Head of caudate nucleus (tissue), 42 donors: ENCODE measurements around the gene LUZP2.

Experiments
- DNase-seq, 42 donors: peaks; one replicate each; pipeline versions ENCODE4 v3.0.0 to v3.0.0-alpha.2; 2020 to 2021; ENCODE audit warnings: mixed read lengths in 7 of 42
- intact Hi-C: fragments of 100-400 bp; cut with DNase I; formaldehyde crosslinking; loops from one replicate; pipeline ENCODE4 v1.15.0; 2022

The LUZP2 gene

GRCh38 chr11:24622262-24622661 lies 125.4 kb downstream of the LUZP2 start:
- DNase-seq: no peak
- intact Hi-C loops: no loop called here

GRCh38 chr11:24623121-24623520 lies 126.3 kb downstream of the LUZP2 start:
- DNase-seq: no peak
- intact Hi-C loops: no loop called here

DNA sequence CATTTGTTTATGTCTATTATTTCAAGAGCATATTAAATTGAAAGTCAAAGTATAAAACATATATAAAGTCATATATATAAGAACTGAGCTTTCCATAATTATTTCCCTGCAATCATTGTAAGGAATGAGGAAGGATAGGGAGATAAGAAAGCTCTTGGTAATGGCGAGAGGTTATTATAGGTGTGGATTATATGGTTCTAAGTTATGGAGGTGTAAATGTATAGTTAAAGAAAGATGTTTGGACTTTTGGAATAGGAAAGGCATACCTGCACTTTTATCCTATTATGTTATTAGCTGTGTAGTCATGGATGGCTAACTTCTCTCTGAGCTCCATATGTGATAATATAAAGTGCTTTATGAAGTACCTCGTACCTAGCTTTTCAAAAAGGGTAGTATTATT lies 127.6 kb downstream of the LUZP2 start:
- no peak for DNase-seq
- intact Hi-C loops: no loop called here

GRCh38 chr11:24625975-24626374 lies 129.1 kb downstream of the LUZP2 start:
- no peak for DNase-seq
- intact Hi-C loops: no loop called here

GRCh38 chr11:24628224-24628776 lies 131.4 kb downstream of the LUZP2 start:
- intact Hi-C loops: no loop called here
- no peak for DNase-seq

GRCh38 chr11:24634606-24635160 lies 137.8 kb downstream of the LUZP2 start:
- intact Hi-C loops: no loop called here
- DNase-seq: no peak

DNA sequence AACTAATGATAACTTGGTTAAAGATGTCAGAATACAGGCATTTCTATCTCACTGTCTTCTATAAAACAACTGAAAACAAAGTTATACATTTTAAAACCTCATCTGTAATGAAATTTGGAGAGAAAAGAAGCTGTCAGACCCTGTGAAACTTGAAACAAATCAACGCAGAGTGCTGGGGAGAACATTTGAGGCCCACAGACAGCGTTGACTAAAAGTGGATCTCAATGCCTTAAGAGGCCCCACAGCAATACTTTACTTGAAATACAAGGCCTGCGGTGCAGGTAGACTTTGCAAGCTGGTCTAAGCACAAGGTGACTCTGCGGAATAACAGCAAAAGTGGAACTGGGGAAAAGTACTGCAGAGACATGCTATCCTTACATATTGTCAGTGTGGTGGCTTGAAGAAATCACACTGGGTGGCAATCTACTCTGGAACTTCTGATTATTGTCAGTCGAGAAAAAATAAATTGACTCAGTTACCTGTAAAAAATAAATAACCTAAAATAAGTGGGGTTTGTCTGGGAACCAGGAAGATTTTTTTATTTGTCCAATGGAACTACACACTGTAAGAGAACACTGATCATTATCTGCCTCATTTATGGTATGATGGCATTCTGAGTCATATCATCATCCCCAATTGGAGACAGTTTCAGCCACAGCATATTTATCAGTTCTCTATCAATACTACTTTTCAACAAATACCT lies 138.9 kb downstream of the LUZP2 start:
- intact Hi-C loops: no loop called here
- DNase-seq: no peak

GRCh38 chr11:24636291-24636629 lies 139.4 kb downstream of the LUZP2 start:
- no peak for DNase-seq
- intact Hi-C loops: no loop called here

DNA sequence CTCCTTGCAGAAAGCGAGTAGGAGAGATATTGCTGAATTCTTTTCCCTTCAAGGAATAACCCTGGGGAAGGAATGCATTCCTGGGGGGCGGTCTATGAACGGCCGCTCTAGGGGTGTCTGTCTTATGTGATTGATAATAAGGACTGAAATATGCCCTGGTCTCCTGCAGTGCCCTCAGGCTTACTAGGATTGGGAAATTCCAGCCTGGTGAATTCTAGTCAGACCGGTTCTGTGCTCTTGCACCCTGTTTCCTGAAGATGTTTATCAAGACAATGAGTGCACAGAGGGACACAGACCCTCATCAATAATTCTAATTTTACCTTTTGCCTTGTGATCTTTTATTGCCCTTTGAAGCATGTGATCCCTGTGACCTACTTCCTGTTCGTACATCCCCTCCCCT lies 140.7 kb downstream of the LUZP2 start:
- no peak for DNase-seq
- intact Hi-C loops: no loop called here

GRCh38 chr11:24642648-24643047 lies 145.8 kb downstream of the LUZP2 start:
- intact Hi-C loops: no loop called here

DNA sequence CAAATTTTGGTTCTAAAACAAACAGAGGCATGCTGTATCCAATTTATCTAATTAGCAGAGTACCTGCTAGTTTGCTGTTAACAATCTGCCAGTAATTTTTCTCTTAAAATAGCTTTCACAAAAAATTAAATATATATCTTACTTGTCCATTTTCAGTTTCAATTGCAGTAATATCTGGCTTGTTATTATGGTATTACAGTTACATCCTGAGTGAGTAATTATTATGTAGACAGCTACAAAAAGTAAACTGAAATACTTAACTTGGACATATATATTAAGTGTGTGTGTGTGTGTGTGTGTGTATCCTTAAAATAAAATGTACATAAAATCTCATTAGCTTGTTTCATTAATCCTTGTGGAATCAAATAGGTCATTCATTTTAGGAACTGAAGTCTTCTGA lies 148.7 kb downstream of the LUZP2 start:
- intact Hi-C loops: no loop called here
- no peak for DNase-seq

More at GRCh38 chr11:24642648-24643047, 145.8 kb downstream of the LUZP2 start:
- DNase-seq: no peak

- no peak for DNase-seq
- intact Hi-C loops: no loop called here
These were observed 155.0 kb downstream of the LUZP2 start for GRCh38 chr11:24651873-24652272.

GRCh38 chr11:24653901-24654300 lies 157.0 kb downstream of the LUZP2 start:
- no peak for DNase-seq
- intact Hi-C loops: no loop called here

GRCh38 chr11:24661331-24661730 lies 164.5 kb downstream of the LUZP2 start:
- no peak for DNase-seq
- intact Hi-C loops: no loop called here

- intact Hi-C loops: no loop called here
- DNase-seq: no peak
These were observed 167.5 kb downstream of the LUZP2 start for GRCh38 chr11:24664399-24664798.

DNA sequence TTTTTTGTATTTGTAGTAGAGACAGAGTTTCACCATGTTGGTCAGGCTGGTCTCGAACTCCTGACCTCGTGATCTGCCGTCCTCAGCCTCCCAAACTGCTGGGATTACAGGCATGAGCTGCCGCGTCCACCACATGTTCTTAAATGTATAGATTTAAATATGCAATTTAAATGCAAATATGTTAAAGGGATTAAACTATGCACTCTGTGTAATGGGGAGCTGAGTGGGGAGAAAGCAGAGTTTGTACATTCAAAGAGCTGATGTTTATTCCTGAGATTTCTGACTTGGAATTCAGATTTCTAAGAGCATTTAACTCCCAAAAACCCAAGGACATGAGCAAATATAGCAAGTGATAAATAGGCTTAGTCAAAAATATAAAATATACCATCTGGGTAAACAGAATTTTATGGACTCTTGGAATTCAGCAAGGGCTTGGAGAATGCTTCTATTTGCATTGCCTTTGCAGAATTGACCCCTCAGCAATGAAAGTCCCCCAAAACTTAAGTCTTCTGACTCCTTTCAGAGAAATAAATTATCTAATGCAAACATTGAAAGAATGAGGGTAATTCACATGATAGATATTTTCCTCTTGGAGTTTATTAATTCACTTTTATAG lies 170.6 kb downstream of the LUZP2 start:
- intact Hi-C loops: no loop called here
- DNase-seq: no peak

GRCh38 chr11:24678703-24679348 lies 182.0 kb downstream of the LUZP2 start:
- no peak for DNase-seq
- intact Hi-C loops: no loop called here

GRCh38 chr11:24679821-24680351 lies 183.0 kb downstream of the LUZP2 start:
- DNase-seq: no peak
- intact Hi-C loops: no loop called here

GRCh38 chr11:24683583-24683982 lies 186.7 kb downstream of the LUZP2 start:
- DNase-seq: no peak
- intact Hi-C loops: no loop called here

GRCh38 chr11:24685821-24686220 lies 189.0 kb downstream of the LUZP2 start:
- intact Hi-C loops: no loop called here
- no peak for DNase-seq
